ENCODE data around the gene EFCAB6.

The EFCAB6 gene

DNA sequence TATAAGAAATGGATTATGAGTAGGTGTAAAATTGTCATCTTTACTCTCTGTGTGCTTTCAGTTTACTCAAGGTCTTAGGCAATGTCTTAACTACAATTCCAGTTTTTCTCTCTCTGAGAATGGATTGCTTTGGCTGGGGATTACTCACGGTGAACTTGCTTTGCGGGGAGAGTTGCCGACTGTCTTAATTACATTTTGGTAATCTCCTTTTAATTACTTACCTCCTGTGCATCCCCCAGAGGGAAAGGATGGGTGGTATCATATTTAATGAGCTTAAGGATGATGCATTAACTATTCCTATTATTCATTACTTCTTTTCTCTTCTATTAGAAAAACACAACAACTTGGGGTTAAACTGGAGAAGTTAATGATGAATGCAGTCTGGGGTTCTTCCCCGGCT, 240.9 kb downstream of the EFCAB6 start:
- no peak overlapping the region for H3K4me3 ChIP-seq (ENCODE audit: low read depth, low read length)
- TF ChIP-seq, protein P1, sequence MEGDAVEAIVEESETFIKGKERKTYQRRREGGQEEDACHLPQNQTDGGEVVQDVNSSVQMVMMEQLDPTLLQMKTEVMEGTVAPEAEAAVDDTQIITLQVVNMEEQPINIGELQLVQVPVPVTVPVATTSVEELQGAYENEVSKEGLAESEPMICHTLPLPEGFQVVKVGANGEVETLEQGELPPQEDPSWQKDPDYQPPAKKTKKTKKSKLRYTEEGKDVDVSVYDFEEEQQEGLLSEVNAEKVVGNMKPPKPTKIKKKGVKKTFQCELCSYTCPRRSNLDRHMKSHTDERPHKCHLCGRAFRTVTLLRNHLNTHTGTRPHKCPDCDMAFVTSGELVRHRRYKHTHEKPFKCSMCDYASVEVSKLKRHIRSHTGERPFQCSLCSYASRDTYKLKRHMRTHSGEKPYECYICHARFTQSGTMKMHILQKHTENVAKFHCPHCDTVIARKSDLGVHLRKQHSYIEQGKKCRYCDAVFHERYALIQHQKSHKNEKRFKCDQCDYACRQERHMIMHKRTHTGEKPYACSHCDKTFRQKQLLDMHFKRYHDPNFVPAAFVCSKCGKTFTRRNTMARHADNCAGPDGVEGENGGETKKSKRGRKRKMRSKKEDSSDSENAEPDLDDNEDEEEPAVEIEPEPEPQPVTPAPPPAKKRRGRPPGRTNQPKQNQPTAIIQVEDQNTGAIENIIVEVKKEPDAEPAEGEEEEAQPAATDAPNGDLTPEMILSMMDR (conservative IDR thresholded peaks at IDR 0.05; ENCODE audit: low read depth, low read length): no peak
- DNase-seq (ENCODE audit: low read depth): no peak

DNA sequence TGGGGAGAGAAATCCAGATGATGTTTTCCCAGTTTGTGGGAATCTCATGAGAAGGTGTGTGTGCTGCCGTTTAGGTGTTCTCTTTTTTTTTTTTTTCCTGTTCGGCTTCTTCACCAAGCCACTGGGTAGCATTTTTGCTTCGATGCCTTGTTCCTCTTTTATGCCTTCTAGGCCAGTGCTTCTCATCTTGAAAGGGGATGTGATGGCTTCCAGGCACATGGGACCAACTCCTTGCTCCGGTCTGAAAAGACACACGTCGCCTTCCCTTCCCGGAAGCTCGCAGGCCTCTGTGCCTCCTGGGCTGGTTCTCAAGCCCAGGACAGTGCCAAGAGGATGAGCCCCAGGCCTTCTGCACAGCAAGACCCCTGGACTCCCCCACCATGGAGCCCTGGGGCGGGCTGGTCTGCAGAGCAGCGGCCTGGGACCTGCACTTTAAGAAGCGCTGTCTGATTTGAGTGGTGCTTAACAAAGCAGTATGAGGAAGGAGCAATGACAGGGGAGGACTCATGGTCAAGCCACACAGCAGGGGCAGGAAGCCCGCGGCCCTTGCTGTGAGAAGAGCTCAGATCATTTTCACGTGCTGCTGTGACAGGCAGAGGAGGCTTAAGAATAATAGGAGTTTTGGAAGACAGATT, 241.5 kb downstream of the EFCAB6 start:
- TF ChIP-seq, protein P1 (conservative IDR thresholded peaks at IDR 0.05; ENCODE audit: low read depth, low read length): no peak
- H3K4me3 ChIP-seq (ENCODE audit: low read depth, low read length): no peak overlapping the region
- no peak for DNase-seq (ENCODE audit: low read depth)

DNA sequence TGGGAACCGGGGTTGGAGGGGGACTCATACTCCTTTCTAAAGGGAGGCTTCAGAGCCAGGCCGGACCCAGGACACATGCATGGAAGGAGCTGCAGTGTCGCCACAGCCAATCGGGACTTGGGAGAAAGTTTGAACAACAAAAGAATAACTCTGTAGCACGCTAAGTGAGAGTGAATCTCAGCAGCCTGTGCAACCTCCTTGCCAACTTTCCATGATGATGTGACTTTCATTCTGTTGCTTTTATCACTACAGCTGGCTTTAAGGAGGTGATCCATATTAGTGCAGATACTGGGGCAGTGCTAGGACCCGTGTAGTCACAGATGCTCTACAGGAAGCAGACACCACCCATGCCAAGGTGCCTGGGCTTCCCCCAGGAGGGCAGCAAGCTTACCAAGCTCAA, 243.0 kb downstream of the EFCAB6 start:
- H3K4me3 ChIP-seq (ENCODE audit: low read depth, low read length): no peak overlapping the region
- TF ChIP-seq, protein P1 (conservative IDR thresholded peaks at IDR 0.05; ENCODE audit: low read depth, low read length): no peak
- DNase-seq (ENCODE audit: low read depth): no peak

DNA sequence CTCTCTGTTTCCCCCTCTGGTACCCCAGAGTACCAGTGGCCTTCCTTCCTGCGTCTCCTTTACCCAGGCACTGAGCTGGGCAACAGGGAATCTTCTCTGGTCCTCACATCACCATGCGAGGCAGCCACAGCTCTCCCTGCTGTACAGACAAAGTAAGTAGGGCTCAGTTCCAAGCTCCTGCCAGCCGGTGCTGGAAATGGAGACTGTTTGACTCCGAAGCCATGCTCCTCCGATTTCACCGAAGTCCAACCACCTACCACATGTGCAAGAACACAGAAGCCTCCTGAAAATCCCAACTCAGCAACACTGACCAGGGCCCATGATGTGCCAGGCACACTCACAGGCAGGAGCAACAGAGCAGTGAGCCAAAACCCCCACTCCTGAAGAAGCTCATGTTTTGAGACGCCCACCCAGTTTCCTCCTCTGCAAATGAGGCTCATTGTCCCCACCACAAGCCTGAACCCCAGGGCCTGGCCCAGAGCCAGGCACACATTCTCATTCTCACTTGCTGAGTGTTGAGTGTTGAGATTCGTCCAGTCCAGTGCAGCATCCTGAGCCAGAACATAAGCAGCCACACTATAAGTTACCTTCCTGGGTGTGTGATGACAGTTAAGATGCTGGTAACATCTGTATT, 244.3 kb downstream of the EFCAB6 start:
- no peak overlapping the region for H3K4me3 ChIP-seq (ENCODE audit: low read depth, low read length)
- TF ChIP-seq, protein P1 (conservative IDR thresholded peaks at IDR 0.05; ENCODE audit: low read depth, low read length): no peak
- no peak for DNase-seq (ENCODE audit: low read depth)

DNA sequence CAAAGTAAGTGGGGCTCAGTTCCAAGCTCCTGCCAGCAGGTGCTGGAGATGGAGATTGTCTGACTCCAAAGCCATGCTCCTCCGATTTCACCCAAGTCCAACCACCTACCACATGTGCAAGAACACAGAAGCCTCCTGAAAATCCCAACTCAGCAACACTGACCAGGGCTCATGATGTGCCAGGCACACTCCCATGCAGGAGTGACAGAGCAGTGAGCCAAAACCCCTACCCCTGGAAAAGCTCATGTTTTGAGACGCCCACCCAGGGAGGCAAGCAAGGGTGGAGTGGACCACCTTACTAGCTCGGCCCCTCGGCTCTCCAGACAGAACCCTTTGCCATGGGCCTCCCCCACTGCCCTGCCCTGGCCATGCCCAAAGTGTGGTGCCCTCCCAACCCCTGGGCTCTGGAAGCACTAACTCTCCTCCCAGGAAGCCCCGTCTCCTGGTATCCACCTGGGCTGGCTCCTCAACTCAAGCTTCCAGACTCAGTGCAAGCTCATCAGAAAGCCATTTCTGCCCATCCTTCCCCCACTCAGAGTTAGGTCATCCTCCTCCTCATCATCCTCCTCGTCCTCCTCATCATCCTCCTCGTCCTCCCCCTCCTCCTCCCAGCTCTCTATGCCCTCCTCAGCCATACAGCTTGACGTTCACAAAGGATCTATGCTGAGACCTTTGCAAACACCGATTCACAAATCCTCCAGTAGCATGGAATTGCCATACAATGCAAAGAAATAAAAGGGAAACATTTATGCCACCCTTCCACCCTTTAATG, 245.4 kb downstream of the EFCAB6 start:
- no peak overlapping the region for H3K4me3 ChIP-seq (ENCODE audit: low read depth, low read length)
- TF ChIP-seq, protein P1 (conservative IDR thresholded peaks at IDR 0.05; ENCODE audit: low read depth, low read length): no peak
- DNase-seq (ENCODE audit: low read depth): no peak

DNA sequence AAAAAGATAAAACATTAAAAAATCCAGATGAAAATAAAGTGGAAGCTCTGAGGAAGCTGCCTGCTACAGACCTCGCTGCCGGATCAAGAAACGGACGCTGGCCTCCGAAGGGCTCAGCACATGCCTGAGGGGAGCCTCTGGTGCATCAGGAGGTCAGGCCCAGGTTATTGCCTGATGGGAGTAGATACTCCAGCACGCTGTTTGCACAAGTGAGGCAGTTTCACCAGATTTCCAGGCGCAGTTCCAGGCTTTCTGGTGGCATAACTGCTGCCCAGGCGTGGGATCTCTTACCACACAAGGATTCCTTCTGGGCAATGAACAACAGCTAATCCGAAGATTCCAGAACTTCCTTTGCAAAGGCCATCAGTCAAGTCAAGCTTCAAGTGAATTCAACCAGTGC, 246.1 kb downstream of the EFCAB6 start:
- no peak for DNase-seq (ENCODE audit: low read depth)
- no peak overlapping the region for H3K4me3 ChIP-seq (ENCODE audit: low read depth, low read length)
- TF ChIP-seq, protein P1 (conservative IDR thresholded peaks at IDR 0.05; ENCODE audit: low read depth, low read length): no peak
